DMS79 (cell line): ENCODE measurements around the gene HSD17B13.
"Not testable (repeated sequence)": the region's sequence is repeated elsewhere in the genome, so short reads cannot be mapped to it uniquely, and the experiment has no call there.

Source experiments
- DNase-seq: peaks from one replicate; lab custom pipeline; 2025; lab: John Stamatoyannopoulos, UW

The HSD17B13 gene

GRCh38 chr4:87315000-87315399, 7.7 kb downstream of the HSD17B13 start:
- not testable (repeated sequence) for DNase-seq

- DNase-seq, result no peak
Measured at GRCh38 chr4:87313756-87314155, 8.9 kb downstream of the HSD17B13 start.

- DNase-seq, result no peak
Measured at GRCh38 chr4:87311684-87312083, 11.0 kb downstream of the HSD17B13 start.

GRCh38 chr4:87310691-87311335, 11.9 kb downstream of the HSD17B13 start:
- no peak for DNase-seq

- DNase-seq, result no peak
Measured at GRCh38 chr4:87309625-87310024, 13.1 kb downstream of the HSD17B13 start.

GRCh38 chr4:87306056-87306455, 16.6 kb downstream of the HSD17B13 start:
- no peak for DNase-seq

GRCh38 chr4:87305562-87305961, 17.1 kb downstream of the HSD17B13 start:
- no peak for DNase-seq

GRCh38 chr4:87304745-87305432, 17.8 kb downstream of the HSD17B13 start:
- peak; percentile 48 for DNase-seq

GRCh38 chr4:87299898-87300297, 22.8 kb downstream of the HSD17B13 start:
- no peak for DNase-seq

- no peak for DNase-seq
Measured at GRCh38 chr4:87298362-87298761, 24.3 kb downstream of the HSD17B13 start.

GRCh38 chr4:87294911-87295310, 27.8 kb downstream of the HSD17B13 start:
- DNase-seq, result not testable (repeated sequence)

GRCh38 chr4:87293889-87294288, 28.8 kb downstream of the HSD17B13 start:
- not testable (repeated sequence) for DNase-seq

GRCh38 chr4:87286970-87287369, 35.7 kb downstream of the HSD17B13 start:
- DNase-seq, result no peak

GRCh38 chr4:87284268-87284667, 38.4 kb downstream of the HSD17B13 start:
- not testable (repeated sequence) for DNase-seq

- DNase-seq, result no peak
Measured at GRCh38 chr4:87283151-87283550, 39.5 kb downstream of the HSD17B13 start.

- DNase-seq, result no peak
Measured at GRCh38 chr4:87281603-87282002, 41.1 kb downstream of the HSD17B13 start.

- DNase-seq, result no peak
Measured at GRCh38 chr4:87278335-87278794, 44.3 kb downstream of the HSD17B13 start.

- no peak for DNase-seq
Measured at GRCh38 chr4:87275311-87275710, 47.4 kb downstream of the HSD17B13 start.

- no peak for DNase-seq
Measured at GRCh38 chr4:87274803-87275202, 47.9 kb downstream of the HSD17B13 start.

GRCh38 chr4:87274327-87274726, 48.4 kb downstream of the HSD17B13 start:
- DNase-seq, result no peak

GRCh38 chr4:87270825-87271224, 51.9 kb downstream of the HSD17B13 start:
- no peak for DNase-seq

GRCh38 chr4:87270144-87270543, 52.5 kb downstream of the HSD17B13 start:
- no peak for DNase-seq

GRCh38 chr4:87268411-87268810, 54.3 kb downstream of the HSD17B13 start:
- DNase-seq, result no peak

- DNase-seq, result no peak
Measured at GRCh38 chr4:87266986-87267385, 55.7 kb downstream of the HSD17B13 start.
